HepG2 (cell line): Measurements from ENCODE around the gene ELP5. TPM values are rescaled to one million over a fixed set of nuclear protein-coding genes. Genes with fewer than 3 reads are reported as not detected.

ENCODE experiments used
- FOSL1 ChIP-seq: sonication (generic); formaldehyde crosslinking; IDR thresholded peaks from 2 replicates; pipeline ENCODE4 v1.9.0; 2021; ENCODE audit warnings: missing genetic modification reagents, borderline replicate concordance
- JUND ChIP-seq: sonication (generic); formaldehyde crosslinking; IDR thresholded peaks from 2 replicates; pipeline ENCODE4 v1.8.0; 2022; ENCODE audit warnings: mild to moderate bottlenecking, missing genetic modification reagents
- KDM4B ChIP-seq: sonication (generic); formaldehyde crosslinking; IDR thresholded peaks from 2 replicates; pipeline ENCODE4 v1.4.0; 2020; ENCODE audit warnings: missing genetic modification reagents
- MIER2 ChIP-seq: IDR thresholded peaks from 2 replicates; pipeline ENCODE4 v1.6.1; 2016; ENCODE audit warnings: missing biosample characterization, missing genetic modification reagents
- NPAS2 ChIP-seq: sonication (generic); formaldehyde crosslinking; IDR thresholded peaks from 2 replicates; pipeline ENCODE4 v1.8.0; 2022; ENCODE audit warnings: mild to moderate bottlenecking, missing genetic modification reagents, borderline replicate concordance
- REPIN1 ChIP-seq: sonication (generic); formaldehyde crosslinking; IDR thresholded peaks from 2 replicates; pipeline ENCODE4 v1.8.0; 2022; ENCODE audit warnings: missing genetic modification reagents, low read depth, mild to moderate bottlenecking, borderline replicate concordance
- ZFP90 ChIP-seq: sonication (generic); formaldehyde crosslinking; IDR thresholded peaks from 2 replicates; pipeline ENCODE4 v1.8.0; 2022; ENCODE audit warnings: missing genetic modification reagents, mild to moderate bottlenecking, inconsistent platforms, borderline replicate concordance
- ZSCAN12 ChIP-seq: sonication (generic); formaldehyde crosslinking; IDR thresholded peaks from 2 replicates; pipeline ENCODE4 v1.9.0; 2021; ENCODE audit warnings: mild to moderate bottlenecking, missing genetic modification reagents
- polyA plus RNA-seq, 8 experiments: library from polyadenylated mRNA; depleted of rRNA in 3 of 8; stranded (reverse) in 7 of 8; unstranded in 1 of 8; fragments of >200 nt; fragmentation: Illumina TruSeq in 4 of 8; extraction: Trizol in 4 of 8; gene quantifications; 2 replicates each; pipeline versions ENCODE4 v1.2.1 to v1.2.3, GENCODE V29; 2011 to 2016; ENCODE audit warnings: low read depth in 4 of 8, missing spikeins in 1 of 8, mixed read lengths in 1 of 8; ENCODE audit not compliant: insufficient read depth in 1 of 8
- total RNA-seq, 5 experiments: library from RNA; depleted of rRNA; stranded (reverse); fragments of >200 nt; fragmentation: Illumina TruSeq; extraction: Trizol; gene quantifications; 2 replicates each; pipeline ENCODE4 v1.2.3, GENCODE V29; 2016; ENCODE audit warnings: low read depth in 1 of 5
- TF ChIP-seq, protein P1 (sequence below): sonication (generic); formaldehyde crosslinking; IDR thresholded peaks from 2 replicates; pipeline ENCODE4 v1.4.0; 2020; ENCODE audit warnings: mild to moderate bottlenecking, missing genetic modification reagents, borderline replicate concordance
- TF ChIP-seq, protein P2 (sequence below): sonication (generic); formaldehyde crosslinking; IDR thresholded peaks from 2 replicates; pipeline ENCODE4 v1.4.0; 2020; ENCODE audit warnings: missing genetic modification reagents, mild to moderate bottlenecking, borderline replicate concordance
- TF ChIP-seq, protein P3 (sequence below): sonication (generic); formaldehyde crosslinking; IDR thresholded peaks from 2 replicates; pipeline ENCODE4 v1.5.1; 2020; ENCODE audit warnings: missing genetic modification reagents, mild to moderate bottlenecking, borderline replicate concordance
- TF ChIP-seq, protein P4 (sequence below): sonication (generic); formaldehyde crosslinking; IDR thresholded peaks from 2 replicates; pipeline ENCODE4 v1.5.0; 2020; ENCODE audit warnings: mild to moderate bottlenecking, missing genetic modification reagents, borderline replicate concordance

Gene ELP5
- total and polyA plus RNA-seq, 2 of the 13 experiments (the other 11 are each of a cell fraction or from before 2014, with no cell fraction given): 67.6 to 69.8 TPM

DNA sequence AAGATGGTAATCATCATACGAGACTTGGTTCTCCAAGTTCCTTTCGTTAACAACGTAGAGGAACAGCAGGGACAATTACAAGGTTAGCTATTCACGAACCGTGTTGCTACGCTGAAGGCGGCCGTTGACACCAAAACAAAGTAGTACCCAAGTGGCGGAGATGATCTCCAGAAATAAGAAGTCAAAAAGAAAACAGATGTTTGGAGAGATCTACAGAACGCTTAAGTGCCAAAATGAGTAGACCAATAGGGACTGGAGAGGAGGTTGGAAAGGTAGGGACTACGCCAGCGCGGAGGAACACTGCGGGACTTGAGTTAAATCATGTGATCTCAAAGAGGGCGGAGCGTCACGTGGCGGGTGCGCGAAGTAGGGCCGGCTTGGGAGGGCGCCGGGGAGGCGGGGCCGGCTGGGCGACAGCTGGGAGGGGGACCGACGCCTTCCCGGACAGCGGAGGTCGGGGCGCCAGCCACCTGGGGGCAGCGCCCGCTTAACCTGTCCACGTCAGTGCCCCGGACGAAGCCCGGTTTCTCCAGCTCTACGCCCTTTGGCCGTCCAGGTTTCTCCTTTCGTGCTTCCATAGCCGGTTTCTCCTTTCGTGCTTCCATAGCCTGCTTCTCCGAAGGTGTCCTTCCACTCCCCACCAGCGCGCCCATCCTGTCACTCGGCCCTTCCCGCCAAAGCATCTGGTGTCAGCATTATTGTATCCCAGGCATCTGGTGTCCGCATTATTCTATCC lies 9.1 kb upstream of the ELP5 start (continued):
- no peak for TF ChIP-seq FOSL1 (CRISPR knock-in tag)
- peak; percentile 36; the same call in 1 of the 2 replicates for TF ChIP-seq MIER2 (CRISPR knock-in tag)
- TF ChIP-seq, protein P1, sequence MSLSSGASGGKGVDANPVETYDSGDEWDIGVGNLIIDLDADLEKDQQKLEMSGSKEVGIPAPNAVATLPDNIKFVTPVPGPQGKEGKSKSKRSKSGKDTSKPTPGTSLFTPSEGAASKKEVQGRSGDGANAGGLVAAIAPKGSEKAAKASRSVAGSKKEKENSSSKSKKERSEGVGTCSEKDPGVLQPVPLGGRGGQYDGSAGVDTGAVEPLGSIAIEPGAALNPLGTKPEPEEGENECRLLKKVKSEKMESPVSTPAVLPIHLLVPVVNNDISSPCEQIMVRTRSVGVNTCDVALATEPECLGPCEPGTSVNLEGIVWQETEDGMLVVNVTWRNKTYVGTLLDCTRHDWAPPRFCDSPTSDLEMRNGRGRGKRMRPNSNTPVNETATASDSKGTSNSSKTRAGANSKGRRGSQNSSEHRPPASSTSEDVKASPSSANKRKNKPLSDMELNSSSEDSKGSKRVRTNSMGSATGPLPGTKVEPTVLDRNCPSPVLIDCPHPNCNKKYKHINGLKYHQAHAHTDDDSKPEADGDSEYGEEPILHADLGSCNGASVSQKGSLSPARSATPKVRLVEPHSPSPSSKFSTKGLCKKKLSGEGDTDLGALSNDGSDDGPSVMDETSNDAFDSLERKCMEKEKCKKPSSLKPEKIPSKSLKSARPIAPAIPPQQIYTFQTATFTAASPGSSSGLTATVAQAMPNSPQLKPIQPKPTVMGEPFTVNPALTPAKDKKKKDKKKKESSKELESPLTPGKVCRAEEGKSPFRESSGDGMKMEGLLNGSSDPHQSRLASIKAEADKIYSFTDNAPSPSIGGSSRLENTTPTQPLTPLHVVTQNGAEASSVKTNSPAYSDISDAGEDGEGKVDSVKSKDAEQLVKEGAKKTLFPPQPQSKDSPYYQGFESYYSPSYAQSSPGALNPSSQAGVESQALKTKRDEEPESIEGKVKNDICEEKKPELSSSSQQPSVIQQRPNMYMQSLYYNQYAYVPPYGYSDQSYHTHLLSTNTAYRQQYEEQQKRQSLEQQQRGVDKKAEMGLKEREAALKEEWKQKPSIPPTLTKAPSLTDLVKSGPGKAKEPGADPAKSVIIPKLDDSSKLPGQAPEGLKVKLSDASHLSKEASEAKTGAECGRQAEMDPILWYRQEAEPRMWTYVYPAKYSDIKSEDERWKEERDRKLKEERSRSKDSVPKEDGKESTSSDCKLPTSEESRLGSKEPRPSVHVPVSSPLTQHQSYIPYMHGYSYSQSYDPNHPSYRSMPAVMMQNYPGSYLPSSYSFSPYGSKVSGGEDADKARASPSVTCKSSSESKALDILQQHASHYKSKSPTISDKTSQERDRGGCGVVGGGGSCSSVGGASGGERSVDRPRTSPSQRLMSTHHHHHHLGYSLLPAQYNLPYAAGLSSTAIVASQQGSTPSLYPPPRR: peak; percentile 28; the same call in 1 of the 2 replicates
- TF ChIP-seq, protein P2, sequence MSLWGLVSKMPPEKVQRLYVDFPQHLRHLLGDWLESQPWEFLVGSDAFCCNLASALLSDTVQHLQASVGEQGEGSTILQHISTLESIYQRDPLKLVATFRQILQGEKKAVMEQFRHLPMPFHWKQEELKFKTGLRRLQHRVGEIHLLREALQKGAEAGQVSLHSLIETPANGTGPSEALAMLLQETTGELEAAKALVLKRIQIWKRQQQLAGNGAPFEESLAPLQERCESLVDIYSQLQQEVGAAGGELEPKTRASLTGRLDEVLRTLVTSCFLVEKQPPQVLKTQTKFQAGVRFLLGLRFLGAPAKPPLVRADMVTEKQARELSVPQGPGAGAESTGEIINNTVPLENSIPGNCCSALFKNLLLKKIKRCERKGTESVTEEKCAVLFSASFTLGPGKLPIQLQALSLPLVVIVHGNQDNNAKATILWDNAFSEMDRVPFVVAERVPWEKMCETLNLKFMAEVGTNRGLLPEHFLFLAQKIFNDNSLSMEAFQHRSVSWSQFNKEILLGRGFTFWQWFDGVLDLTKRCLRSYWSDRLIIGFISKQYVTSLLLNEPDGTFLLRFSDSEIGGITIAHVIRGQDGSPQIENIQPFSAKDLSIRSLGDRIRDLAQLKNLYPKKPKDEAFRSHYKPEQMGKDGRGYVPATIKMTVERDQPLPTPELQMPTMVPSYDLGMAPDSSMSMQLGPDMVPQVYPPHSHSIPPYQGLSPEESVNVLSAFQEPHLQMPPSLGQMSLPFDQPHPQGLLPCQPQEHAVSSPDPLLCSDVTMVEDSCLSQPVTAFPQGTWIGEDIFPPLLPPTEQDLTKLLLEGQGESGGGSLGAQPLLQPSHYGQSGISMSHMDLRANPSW: no peak
- TF ChIP-seq NPAS2 (CRISPR knock-in tag): no peak
- no peak for TF ChIP-seq REPIN1 (CRISPR knock-in tag)
- TF ChIP-seq, protein P3, sequence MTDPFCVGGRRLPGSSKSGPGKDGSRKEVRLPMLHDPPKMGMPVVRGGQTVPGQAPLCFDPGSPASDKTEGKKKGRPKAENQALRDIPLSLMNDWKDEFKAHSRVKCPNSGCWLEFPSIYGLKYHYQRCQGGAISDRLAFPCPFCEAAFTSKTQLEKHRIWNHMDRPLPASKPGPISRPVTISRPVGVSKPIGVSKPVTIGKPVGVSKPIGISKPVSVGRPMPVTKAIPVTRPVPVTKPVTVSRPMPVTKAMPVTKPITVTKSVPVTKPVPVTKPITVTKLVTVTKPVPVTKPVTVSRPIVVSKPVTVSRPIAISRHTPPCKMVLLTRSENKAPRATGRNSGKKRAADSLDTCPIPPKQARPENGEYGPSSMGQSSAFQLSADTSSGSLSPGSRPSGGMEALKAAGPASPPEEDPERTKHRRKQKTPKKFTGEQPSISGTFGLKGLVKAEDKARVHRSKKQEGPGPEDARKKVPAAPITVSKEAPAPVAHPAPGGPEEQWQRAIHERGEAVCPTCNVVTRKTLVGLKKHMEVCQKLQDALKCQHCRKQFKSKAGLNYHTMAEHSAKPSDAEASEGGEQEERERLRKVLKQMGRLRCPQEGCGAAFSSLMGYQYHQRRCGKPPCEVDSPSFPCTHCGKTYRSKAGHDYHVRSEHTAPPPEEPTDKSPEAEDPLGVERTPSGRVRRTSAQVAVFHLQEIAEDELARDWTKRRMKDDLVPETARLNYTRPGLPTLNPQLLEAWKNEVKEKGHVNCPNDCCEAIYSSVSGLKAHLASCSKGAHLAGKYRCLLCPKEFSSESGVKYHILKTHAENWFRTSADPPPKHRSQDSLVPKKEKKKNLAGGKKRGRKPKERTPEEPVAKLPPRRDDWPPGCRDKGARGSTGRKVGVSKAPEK: 0 out of 2 replicates have a peak, but pooled peaks have one; percentile 23
- TF ChIP-seq ZSCAN12 (CRISPR knock-in tag): peak; percentile 59; the same call in 1 of the 2 replicates
- TF ChIP-seq, protein P4, sequence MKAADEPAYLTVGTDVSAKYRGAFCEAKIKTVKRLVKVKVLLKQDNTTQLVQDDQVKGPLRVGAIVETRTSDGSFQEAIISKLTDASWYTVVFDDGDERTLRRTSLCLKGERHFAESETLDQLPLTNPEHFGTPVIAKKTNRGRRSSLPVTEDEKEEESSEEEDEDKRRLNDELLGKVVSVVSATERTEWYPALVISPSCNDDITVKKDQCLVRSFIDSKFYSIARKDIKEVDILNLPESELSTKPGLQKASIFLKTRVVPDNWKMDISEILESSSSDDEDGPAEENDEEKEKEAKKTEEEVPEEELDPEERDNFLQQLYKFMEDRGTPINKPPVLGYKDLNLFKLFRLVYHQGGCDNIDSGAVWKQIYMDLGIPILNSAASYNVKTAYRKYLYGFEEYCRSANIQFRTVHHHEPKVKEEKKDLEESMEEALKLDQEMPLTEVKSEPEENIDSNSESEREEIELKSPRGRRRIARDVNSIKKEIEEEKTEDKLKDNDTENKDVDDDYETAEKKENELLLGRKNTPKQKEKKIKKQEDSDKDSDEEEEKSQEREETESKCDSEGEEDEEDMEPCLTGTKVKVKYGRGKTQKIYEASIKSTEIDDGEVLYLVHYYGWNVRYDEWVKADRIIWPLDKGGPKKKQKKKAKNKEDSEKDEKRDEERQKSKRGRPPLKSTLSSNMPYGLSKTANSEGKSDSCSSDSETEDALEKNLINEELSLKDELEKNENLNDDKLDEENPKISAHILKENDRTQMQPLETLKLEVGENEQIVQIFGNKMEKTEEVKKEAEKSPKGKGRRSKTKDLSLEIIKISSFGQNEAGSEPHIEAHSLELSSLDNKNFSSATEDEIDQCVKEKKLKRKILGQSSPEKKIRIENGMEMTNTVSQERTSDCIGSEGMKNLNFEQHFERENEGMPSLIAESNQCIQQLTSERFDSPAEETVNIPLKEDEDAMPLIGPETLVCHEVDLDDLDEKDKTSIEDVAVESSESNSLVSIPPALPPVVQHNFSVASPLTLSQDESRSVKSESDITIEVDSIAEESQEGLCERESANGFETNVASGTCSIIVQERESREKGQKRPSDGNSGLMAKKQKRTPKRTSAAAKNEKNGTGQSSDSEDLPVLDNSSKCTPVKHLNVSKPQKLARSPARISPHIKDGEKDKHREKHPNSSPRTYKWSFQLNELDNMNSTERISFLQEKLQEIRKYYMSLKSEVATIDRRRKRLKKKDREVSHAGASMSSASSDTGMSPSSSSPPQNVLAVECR (CRISPR knock-in tag): peak; percentile 71
- TF ChIP-seq KDM4B: no peak; the same call in 1 of the 2 replicates
- peak; percentile 25; the same call in 1 of the 2 replicates for TF ChIP-seq JUND (CRISPR knock-in tag)
- 0 out of 2 replicates have a peak, but pooled peaks have one; percentile 27 for TF ChIP-seq ZFP90 (CRISPR knock-in tag)
